HepG2 (cell line): Measurements from ENCODE around the gene SPAG8. TPM values are rescaled to one million over a fixed set of nuclear protein-coding genes. Genes with fewer than 3 reads are reported as not detected.

Experiments
- ATAD3A ChIP-seq: sonication (generic); formaldehyde crosslinking; IDR thresholded peaks from 2 replicates; pipeline ENCODE4 v1.4.0; 2020; ENCODE audit warnings: missing genetic modification reagents
- BCLAF1 ChIP-seq: fragments of 450-650 bp; IDR thresholded peaks from 2 replicates; pipeline ENCODE4 v1.6.1; 2017; ENCODE audit warnings: mild to moderate bottlenecking
- FOXA1 ChIP-seq, 2 experiments: fragments of 450-650 bp in 1 of 2; sonication (generic) in 1 of 2; formaldehyde crosslinking in 1 of 2; IDR thresholded peaks; 2 replicates each; pipeline versions ENCODE4 v1.4.0 to v1.6.1; 2016 to 2020; ENCODE audit warnings: missing genetic modification reagents in 1 of 2
- FOXA3 ChIP-seq: IDR thresholded peaks from 2 replicates; pipeline ENCODE4 v1.6.1; 2016; ENCODE audit warnings: missing genetic modification reagents, missing compliant biosample characterization
- FOXK1 ChIP-seq: sonication (generic); formaldehyde crosslinking; IDR thresholded peaks from 2 replicates; pipeline ENCODE4 v1.4.0; 2020; ENCODE audit warnings: low read depth, missing genetic modification reagents, borderline replicate concordance
- GMEB2 ChIP-seq: IDR thresholded peaks from 2 replicates; pipeline ENCODE4 v1.6.1; 2016; ENCODE audit warnings: missing biosample characterization, missing genetic modification reagents, low read depth
- HMGXB3 ChIP-seq: sonication (generic); formaldehyde crosslinking; IDR thresholded peaks from 2 replicates; pipeline ENCODE4 v1.4.0; 2020; ENCODE audit warnings: missing genetic modification reagents, borderline replicate concordance
- KDM3A ChIP-seq: IDR thresholded peaks from 2 replicates; pipeline ENCODE4 v1.6.1; 2018; ENCODE audit warnings: low read depth, missing compliant biosample characterization
- MXD1 ChIP-seq: sonication (generic); formaldehyde crosslinking; IDR thresholded peaks from 2 replicates; pipeline ENCODE4 v1.4.0; 2020; ENCODE audit warnings: mild to moderate bottlenecking, missing genetic modification reagents
- NR2F6 ChIP-seq, 2 experiments: IDR thresholded peaks; 2 replicates each; pipeline ENCODE4 v1.6.1; 2016; ENCODE audit warnings: antibody characterized with exemption in 1 of 2, mild to moderate bottlenecking in 1 of 2
- REPIN1 ChIP-seq: sonication (generic); formaldehyde crosslinking; IDR thresholded peaks from 2 replicates; pipeline ENCODE4 v1.8.0; 2022; ENCODE audit warnings: missing genetic modification reagents, low read depth, mild to moderate bottlenecking, borderline replicate concordance
- SIN3B ChIP-seq: fragments of 150-350 bp; IDR thresholded peaks from 2 replicates; pipeline ENCODE4 v1.6.1; 2014; ENCODE audit warnings: low read length
- SSRP1 ChIP-seq: IDR thresholded peaks from 2 replicates; pipeline ENCODE4 v1.6.1; 2016; ENCODE audit warnings: control low read depth
- ZNF800 ChIP-seq: sonication (generic); formaldehyde crosslinking; IDR thresholded peaks from 2 replicates; pipeline ENCODE4 v1.4.0; 2020; ENCODE audit warnings: missing genetic modification reagents
- ZUFSP ChIP-seq: sonication (generic); formaldehyde crosslinking; IDR thresholded peaks from 2 replicates; pipeline ENCODE4 v1.9.0; 2021; ENCODE audit warnings: missing genetic modification reagents, mild to moderate bottlenecking, borderline replicate concordance
- polyA plus RNA-seq, 8 experiments: library from polyadenylated mRNA; depleted of rRNA in 3 of 8; stranded (reverse) in 7 of 8; unstranded in 1 of 8; fragments of >200 nt; fragmentation: Illumina TruSeq in 4 of 8; extraction: Trizol in 4 of 8; gene quantifications; 2 replicates each; pipeline versions ENCODE4 v1.2.1 to v1.2.3, GENCODE V29; 2011 to 2016; ENCODE audit warnings: low read depth in 4 of 8, missing spikeins in 1 of 8, mixed read lengths in 1 of 8; ENCODE audit not compliant: insufficient read depth in 1 of 8
- total RNA-seq, 5 experiments: library from RNA; depleted of rRNA; stranded (reverse); fragments of >200 nt; fragmentation: Illumina TruSeq; extraction: Trizol; gene quantifications; 2 replicates each; pipeline ENCODE4 v1.2.3, GENCODE V29; 2016; ENCODE audit warnings: low read depth in 1 of 5

SPAG8 gene
- total and polyA plus RNA-seq, 2 of the 13 experiments (the other 11 are each of a cell fraction or from before 2014, with no cell fraction given), result 0.18 to 0.27 TPM

GRCh38 chr9:35812025-35812602 is at the start of gene SPAG8 (continued):
- peak; percentile 73; the same call in 1 of the 2 replicates for TF ChIP-seq HMGXB3 (CRISPR knock-in tag)
- no peak; the same call in 1 of the 2 replicates for TF ChIP-seq NR2F6 (IDR thresholded peaks at IDR 0.05)
- peak; percentile 50; the same call in 1 of the 2 replicates for TF ChIP-seq NR2F6 (CRISPR knock-in tag; IDR thresholded peaks at IDR 0.05)
- TF ChIP-seq ZNF800 (CRISPR knock-in tag), result no peak
- peak; percentile 85; the same call in 1 of the 2 replicates for TF ChIP-seq REPIN1 (CRISPR knock-in tag)
- TF ChIP-seq KDM3A (CRISPR knock-in tag), result peak; percentile 89; the same call in 1 of the 2 replicates
- TF ChIP-seq FOXA1 (IDR thresholded peaks at IDR 0.05), result no peak
- peak; percentile 81 for TF ChIP-seq FOXA1 (CRISPR knock-in tag; IDR thresholded peaks at IDR 0.05)
- TF ChIP-seq GMEB2, result no peak
- no peak for TF ChIP-seq BCLAF1
- TF ChIP-seq FOXK1 (CRISPR knock-in tag), result peak; percentile 59; the same call in 1 of the 2 replicates
- no peak for TF ChIP-seq MXD1 (CRISPR knock-in tag)
- TF ChIP-seq SSRP1 (CRISPR knock-in tag), result no peak
- peak; percentile 70 for TF ChIP-seq FOXA3 (CRISPR knock-in tag)
- TF ChIP-seq SIN3B, result 0 out of 2 replicates have a peak, but pooled peaks have one; percentile 27
- no peak for TF ChIP-seq ATAD3A (CRISPR knock-in tag)
- no peak for TF ChIP-seq ZUFSP
